HUES48 (cell line): Measurements from ENCODE around the gene CACNA1A.

Experiments
- H3K27ac ChIP-seq: one replicate; pipeline ENCODE4 v1.7.0; 2013; ENCODE audit warnings: low read depth, low read length, inconsistent platforms
- H3K27me3 ChIP-seq: 2 replicates; pipeline ENCODE4 v1.6.1; 2013; ENCODE audit warnings: mild to moderate bottlenecking, low read length; ENCODE audit not compliant: control insufficient read depth, insufficient read depth
- H3K36me3 ChIP-seq: 2 replicates; pipeline ENCODE4 v1.6.1; 2013; ENCODE audit warnings: low read length; ENCODE audit not compliant: control insufficient read depth, insufficient read depth
- H3K4me1 ChIP-seq: 2 replicates; pipeline ENCODE4 v1.6.1; 2013; ENCODE audit warnings: mild to moderate bottlenecking, low read length; ENCODE audit not compliant: control insufficient read depth, insufficient read depth
- H3K4me3 ChIP-seq: 2 replicates; pipeline ENCODE4 v1.5.1; 2013; ENCODE audit warnings: mild to moderate bottlenecking, low read depth, low read length
- H3K9ac ChIP-seq: 2 replicates; pipeline ENCODE4 v1.6.1; 2013; ENCODE audit warnings: mild to moderate bottlenecking, low read depth, low read length, moderate library complexity
- H3K9me3 ChIP-seq: 2 replicates; pipeline ENCODE4 v1.6.1; 2013; ENCODE audit warnings: low read length; ENCODE audit not compliant: control insufficient read depth, insufficient read depth

The CACNA1A gene

GRCh38 chr19:13228561-13228960, 277.7 kb downstream of the CACNA1A start:
- Histone ChIP-seq H3K27me3 (no peaks in the 10 kb centered on the region), H3K9ac (no peak overlapping the region), H3K36me3 (no peaks in the 10 kb centered on the region)

GRCh38 chr19:13226983-13227382, 279.3 kb downstream of the CACNA1A start:
- Histone ChIP-seq H3K9me3 (no peaks in the 10 kb centered on the region), H3K27ac (no peak overlapping the region), H3K9ac (no peak overlapping the region), H3K4me1 (no peaks in the 10 kb centered on the region; the same call in 1 of the 2 replicates), H3K27me3 (no peaks in the 10 kb centered on the region), H3K4me3 (no peak overlapping the region), H3K36me3 (no peaks in the 10 kb centered on the region)

More at GRCh38 chr19:13228561-13228960, 277.7 kb downstream of the CACNA1A start:
- H3K4me3 ChIP-seq: no peak overlapping the region
- no peak overlapping the region for H3K27ac ChIP-seq
- no peaks in the 10 kb centered on the region for H3K9me3 ChIP-seq
- no peaks in the 10 kb centered on the region; the same call in 1 of the 2 replicates for H3K4me1 ChIP-seq

- no peak overlapping the region for H3K9ac ChIP-seq
- H3K36me3 ChIP-seq: no peaks in the 10 kb centered on the region
- no peaks in the 10 kb centered on the region; the same call in 1 of the 2 replicates for H3K4me1 ChIP-seq
- H3K27me3 ChIP-seq: no peaks in the 10 kb centered on the region
- H3K9me3 ChIP-seq: no peaks in the 10 kb centered on the region
- no peak overlapping the region for H3K27ac ChIP-seq
- H3K4me3 ChIP-seq: no peak overlapping the region
Measured at GRCh38 chr19:13225973-13226865, 280.1 kb downstream of the CACNA1A start.

GRCh38 chr19:13225085-13225484, 281.2 kb downstream of the CACNA1A start:
- Histone ChIP-seq H3K27ac (no peak overlapping the region), H3K36me3 (no peaks in the 10 kb centered on the region), H3K9me3 (no peaks in the 10 kb centered on the region), H3K9ac (no peak overlapping the region), H3K4me3 (no peak overlapping the region), H3K27me3 (no peaks in the 10 kb centered on the region), H3K4me1 (no peaks in the 10 kb centered on the region; the same call in 1 of the 2 replicates)

- no peaks in the 10 kb centered on the region for H3K9me3 ChIP-seq
- H3K36me3 ChIP-seq: no peaks in the 10 kb centered on the region
- no peak overlapping the region for H3K9ac ChIP-seq
- no peak overlapping the region for H3K4me3 ChIP-seq
- no peak overlapping the region for H3K27ac ChIP-seq
- no peaks in the 10 kb centered on the region for H3K4me1 ChIP-seq
- no peaks in the 10 kb centered on the region for H3K27me3 ChIP-seq
Measured at GRCh38 chr19:13220847-13221246, 285.4 kb downstream of the CACNA1A start.

- Histone ChIP-seq H3K27ac (no peak overlapping the region), H3K4me3 (no peak overlapping the region), H3K9ac (no peak overlapping the region), H3K27me3 (no peaks in the 10 kb centered on the region), H3K4me1 (no peaks in the 10 kb centered on the region), H3K9me3 (no peaks in the 10 kb centered on the region), H3K36me3 (no peaks in the 10 kb centered on the region)
Measured at GRCh38 chr19:13215572-13216380, 290.5 kb downstream of the CACNA1A start.

GRCh38 chr19:13214036-13214730, 292.1 kb downstream of the CACNA1A start:
- H3K9ac ChIP-seq: no peak overlapping the region
- H3K4me3 ChIP-seq: no peak overlapping the region
- no peaks in the 10 kb centered on the region for H3K9me3 ChIP-seq
- 0 out of 2 replicates have a peak, but pooled peaks cover under 1% of the 10 kb centered on the region for H3K4me1 ChIP-seq
- H3K36me3 ChIP-seq: no peaks in the 10 kb centered on the region
- no peak overlapping the region for H3K27ac ChIP-seq
- H3K27me3 ChIP-seq: no peaks in the 10 kb centered on the region

GRCh38 chr19:13212759-13213330, 293.4 kb downstream of the CACNA1A start:
- Histone ChIP-seq H3K27ac (no peak overlapping the region), H3K4me1 (0 out of 2 replicates have a peak, but pooled peaks cover 3% of the 10 kb centered on the region), H3K36me3 (no peaks in the 10 kb centered on the region), H3K9me3 (no peaks in the 10 kb centered on the region), H3K4me3 (no peak overlapping the region), H3K27me3 (no peaks in the 10 kb centered on the region), H3K9ac (no peak overlapping the region)

- Histone ChIP-seq H3K27ac (no peak overlapping the region), H3K36me3 (no peaks in the 10 kb centered on the region)
Measured at GRCh38 chr19:13211426-13212308, 294.6 kb downstream of the CACNA1A start.

GRCh38 chr19:13210941-13211340, 295.3 kb downstream of the CACNA1A start:
- no peaks in the 10 kb centered on the region for H3K9me3 ChIP-seq
- H3K27ac ChIP-seq: no peak overlapping the region
- H3K9ac ChIP-seq: no peak overlapping the region
- H3K4me1 ChIP-seq: 0 out of 2 replicates have a peak, but pooled peaks cover 3% of the 10 kb centered on the region
- no peak overlapping the region for H3K4me3 ChIP-seq
- no peaks in the 10 kb centered on the region for H3K27me3 ChIP-seq
- no peaks in the 10 kb centered on the region for H3K36me3 ChIP-seq

More at GRCh38 chr19:13211426-13212308, 294.6 kb downstream of the CACNA1A start:
- Histone ChIP-seq H3K9ac (no peak overlapping the region), H3K4me1 (0 out of 2 replicates have a peak, but pooled peaks cover 3% of the 10 kb centered on the region), H3K9me3 (no peaks in the 10 kb centered on the region), H3K27me3 (no peaks in the 10 kb centered on the region), H3K4me3 (no peak overlapping the region)
